IPS-NIHi7 (cell line): ENCODE data around the gene TSC2.
"Not testable (repeated sequence)": the region's sequence is repeated elsewhere in the genome, so short reads cannot be mapped to it uniquely, and the experiment has no call there.

Experiments
- DNase-seq: peaks from one replicate; pipeline ENCODE4 v3.0.0; 2012; ENCODE audit warnings: mixed read lengths; ENCODE audit errors: extremely low spot score

The TSC2 gene

DNA sequence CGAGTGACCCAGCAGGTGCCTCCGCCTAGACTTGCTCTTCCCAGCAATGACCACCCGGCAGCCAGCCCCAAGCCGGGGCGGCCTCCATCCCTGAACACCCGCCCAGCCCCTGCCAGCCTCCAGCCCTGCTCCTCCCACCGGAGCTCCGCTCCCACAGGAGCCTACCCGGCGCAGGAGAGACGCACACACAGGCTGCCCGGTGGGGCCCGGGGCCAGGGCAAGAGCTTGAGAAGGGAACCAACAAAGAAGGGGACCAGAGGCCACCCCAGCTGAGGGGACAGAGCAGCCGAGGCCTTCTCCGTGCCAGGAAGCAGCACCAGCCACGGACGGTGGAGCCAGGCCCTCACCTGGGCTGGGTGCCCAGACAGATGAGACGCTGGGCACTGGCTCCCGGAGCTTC is 74.1 kb downstream of the TSC2 start:
- no peak for DNase-seq

DNA sequence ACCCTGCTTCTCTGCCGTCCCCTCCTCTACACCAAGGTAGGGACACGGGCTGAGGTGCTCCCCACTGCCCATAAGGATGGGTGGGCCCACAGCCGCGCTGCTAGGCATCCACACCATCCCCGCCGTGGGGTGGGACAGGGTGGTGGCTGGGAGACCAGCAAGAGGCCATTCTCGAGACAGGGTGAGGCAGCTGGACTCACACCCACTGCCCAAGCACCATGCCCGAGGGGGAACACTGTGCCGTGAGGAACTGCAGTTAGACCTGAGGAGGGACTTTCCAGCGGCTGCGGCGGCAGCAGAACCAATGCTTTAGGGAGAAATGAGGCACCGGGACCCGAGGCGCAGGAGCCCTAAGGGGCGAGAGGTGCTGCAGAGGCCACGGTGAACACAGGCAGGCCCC is 74.6 kb downstream of the TSC2 start:
- no peak for DNase-seq

DNA sequence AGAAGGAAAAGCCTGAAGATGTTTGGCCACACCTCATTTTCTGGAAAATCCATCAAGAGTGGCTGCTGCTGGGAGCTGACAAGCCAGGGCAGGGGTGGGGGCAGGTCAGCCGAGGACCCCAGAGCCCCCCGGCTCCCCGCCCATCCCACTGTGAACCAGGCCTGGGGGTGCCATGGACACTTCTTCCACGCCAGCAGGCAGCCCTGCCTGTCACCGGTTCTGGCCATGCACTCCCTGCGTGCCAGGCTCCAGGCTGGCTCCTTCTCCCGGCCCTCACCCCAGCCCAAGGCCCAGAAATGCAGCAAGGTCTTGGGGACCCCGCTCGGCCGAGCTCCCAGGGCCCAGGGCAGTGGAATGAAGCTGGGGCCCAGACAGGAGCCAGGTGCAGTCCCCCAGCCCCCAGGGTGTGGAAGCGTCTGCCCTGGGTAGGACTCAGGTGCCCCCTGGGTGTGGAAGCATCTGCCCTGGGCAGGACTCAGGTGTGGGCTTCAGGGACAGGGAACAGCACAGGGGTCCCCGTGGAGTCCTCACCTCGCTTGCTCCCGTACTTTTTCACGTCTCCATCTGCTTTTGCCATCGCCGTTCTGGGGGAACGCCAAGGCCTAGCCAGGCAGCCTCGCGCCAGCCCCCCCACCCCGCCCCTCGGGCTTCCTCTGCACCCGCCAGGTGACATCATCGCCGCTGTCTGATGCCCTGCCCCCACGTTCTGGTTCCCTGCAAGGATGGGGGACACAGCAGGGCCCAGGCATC is 75.3 kb downstream of the TSC2 start:
- not testable (repeated sequence) for DNase-seq

DNA sequence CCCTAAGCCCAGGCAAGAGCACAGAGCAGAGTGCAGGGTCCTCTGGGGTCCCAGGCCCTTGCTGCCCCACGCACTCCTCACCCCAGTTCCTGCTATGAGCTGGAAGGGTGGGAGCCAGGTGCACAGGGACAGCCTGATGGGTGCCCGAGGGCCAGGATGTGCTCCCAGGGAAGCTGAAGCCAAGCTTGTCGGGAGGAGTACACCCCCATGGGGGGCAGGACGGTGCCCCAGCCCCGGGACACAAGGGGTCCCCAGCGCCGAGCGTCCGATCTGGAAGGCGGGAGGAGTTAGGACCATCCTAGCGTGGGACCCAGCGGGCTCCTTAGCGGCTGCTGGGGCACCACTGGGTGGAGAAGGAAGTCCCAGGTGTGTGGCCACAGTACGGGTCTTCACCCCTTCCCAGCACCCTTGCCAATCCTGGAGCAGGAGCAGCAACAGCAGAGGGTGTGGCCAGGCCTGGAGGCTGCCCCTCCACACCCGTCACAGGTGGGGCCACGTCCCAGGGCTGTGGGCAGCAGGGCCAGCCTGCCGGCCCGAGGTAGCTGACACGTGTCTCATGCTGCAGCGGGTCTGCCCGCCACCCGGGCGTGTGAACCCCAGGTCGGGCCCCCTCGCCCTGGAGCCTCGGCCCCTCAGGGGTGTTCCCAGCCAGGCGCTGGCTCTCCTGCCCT is 76.1 kb downstream of the TSC2 start:
- not testable (repeated sequence) for DNase-seq

DNA sequence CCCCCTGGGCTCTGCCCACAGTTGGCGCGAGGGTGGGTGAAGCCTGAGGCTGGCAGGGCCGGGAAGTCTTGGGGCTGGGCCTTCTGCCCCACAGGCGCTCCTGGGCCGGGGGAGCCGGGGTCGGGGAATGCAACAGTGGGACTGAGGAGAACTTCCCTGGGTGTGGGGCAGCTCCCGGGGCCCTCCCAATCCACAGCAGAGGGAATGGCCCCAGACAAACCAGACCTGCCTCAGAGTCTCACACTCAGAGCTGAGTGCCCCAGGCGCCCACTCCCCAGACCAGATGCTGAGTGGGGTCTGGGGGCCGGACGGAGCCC is 76.5 kb downstream of the TSC2 start:
- DNase-seq = not testable (repeated sequence)

DNA sequence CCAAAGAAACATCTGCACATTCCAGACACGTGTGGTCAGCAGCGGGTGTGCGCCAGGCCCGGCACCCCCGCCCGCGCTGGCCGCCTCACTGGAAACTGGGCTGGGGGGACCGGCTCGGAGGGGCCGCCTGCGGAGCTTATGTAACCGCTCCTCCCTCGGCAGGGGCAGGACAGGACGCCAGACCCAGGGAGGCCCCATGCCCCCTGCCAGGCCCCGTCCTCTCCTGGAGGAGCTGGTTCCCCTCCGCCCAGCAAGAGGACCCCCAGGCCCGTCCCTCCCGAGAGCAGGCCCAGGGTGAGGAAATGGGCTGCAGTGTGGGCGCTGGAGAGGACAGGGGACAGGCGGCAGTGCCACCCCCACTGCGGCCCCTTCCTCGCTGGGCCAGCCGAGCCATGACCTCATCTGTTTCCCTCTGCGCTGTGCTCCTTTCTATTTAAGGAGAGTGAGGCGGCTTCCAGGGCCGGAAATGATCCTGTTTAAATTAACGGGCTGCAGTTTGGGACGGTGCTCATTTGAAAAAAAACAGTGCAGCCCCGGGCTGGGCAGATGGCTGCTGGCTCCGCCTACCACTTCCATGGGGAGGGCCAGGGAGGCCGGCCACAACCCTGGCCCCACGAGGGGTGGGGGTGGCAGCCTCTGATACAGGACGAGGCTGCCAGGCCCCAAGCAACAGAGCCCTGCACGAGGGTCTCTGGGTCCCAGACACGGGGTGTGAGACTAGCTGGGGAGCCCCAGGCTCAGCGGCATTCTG is 77.1 kb downstream of the TSC2 start:
- not testable (repeated sequence) for DNase-seq

DNA sequence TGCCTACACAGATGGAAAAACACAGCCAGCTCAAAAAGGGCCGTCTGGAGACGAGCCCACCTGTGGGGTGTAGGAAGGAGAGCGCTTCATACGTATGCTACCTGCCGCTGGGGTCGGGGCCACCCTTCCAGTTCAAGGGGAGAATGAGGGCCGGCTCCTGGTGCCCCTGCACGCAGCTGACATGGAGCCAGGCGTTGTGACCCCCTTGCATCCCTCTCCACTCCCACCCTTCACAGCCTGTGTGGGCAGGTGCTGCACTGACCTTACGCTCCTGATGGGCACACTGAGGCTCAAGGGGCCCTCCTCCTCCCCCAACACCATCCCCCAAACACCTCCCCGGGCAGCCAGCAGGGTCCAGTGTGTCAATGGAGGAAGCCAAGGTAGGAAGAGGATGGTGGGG is 77.8 kb downstream of the TSC2 start:
- DNase-seq = not testable (repeated sequence)

DNA sequence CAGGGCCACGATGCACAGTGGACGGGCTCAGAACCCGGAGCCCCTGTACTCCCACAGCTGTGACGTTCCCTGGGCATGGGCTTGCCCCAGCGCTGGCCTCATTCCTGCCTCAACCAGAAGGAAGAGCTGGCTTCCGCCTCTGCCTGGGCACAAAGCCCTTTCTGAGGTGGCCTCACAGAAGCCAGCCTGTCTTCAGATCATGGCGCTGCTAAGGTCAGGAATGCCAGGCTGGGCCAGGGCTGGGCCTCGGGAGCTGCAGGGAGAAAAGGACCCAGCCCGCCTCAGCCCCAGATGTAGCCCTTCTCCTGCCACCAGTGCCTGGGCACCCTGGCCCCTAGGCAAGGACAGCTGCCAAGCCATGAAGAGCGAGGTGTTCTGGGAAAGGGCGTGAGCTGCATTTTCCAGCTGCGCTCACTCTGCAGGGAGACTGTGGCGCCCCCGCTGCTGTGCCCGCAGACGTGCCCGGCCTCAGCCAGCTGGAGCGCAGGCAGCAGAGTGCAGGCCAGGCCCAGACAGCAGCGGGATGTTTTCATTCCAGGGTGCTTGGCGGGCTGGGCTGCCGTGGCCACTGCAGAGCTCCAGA is 78.5 kb downstream of the TSC2 start:
- not testable (repeated sequence) for DNase-seq

DNA sequence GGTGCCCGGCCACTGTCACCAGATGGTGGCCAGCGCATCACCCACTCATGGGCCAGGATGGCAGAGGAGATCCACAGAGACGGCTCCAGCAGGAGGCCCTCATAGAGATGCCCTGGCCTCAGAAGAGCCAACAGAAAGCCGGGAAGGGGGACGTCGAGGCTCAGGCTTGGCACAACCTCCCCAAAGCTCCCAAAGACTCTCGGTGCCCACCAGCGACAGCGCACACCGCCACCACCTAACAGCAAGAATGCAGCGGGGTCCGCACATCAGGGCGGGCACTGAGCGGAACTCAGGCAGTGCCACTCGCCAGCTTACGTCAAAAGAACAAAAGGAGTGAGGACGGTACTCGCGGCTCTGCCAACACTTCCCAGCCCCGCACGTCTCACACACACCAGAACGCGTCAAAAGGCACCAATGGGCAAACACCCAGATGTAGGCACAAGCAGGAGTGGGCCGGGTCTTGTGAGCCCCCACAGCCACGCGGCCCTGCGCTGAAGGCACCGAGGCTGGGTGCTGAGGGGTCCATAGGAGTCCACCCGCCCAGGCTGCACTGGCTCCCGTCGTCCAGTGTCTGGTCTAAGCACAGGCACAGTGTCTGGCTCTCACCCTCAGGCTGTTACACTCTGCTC is 79.3 kb downstream of the TSC2 start:
- not testable (repeated sequence) for DNase-seq

DNA sequence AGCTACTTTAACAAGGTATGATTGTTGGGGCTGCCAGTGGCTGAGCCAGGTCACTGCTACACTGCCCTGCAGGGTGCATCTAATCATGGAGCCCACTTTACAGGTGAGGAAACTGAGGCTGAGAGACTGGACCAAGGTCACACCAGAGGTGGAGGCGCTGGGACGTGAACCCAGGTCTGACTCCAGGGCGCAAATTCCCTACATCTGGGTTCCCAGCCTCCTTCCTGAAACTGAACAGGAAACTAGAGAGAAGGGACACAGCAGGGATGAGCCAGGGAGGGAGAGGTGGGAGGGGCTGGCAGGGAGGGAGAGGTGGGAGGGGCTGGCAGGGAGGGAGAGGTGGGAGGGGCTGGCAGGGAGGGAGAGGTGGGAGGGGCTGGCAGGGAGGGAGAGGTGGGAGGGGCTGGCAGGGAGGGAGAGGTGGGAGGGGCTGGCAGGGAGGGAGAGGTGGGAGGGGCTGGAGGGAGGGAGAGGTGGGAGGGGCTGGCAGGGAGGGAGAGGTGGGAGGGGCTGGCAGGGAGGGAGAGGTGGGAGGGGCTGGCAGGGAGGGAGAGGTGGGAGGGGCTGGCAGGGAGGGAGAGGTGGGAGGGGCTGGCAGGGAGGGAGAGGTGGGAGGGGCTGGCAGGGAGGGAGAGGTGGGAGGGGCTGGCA is 80.0 kb downstream of the TSC2 start:
- DNase-seq = not testable (repeated sequence)

DNA sequence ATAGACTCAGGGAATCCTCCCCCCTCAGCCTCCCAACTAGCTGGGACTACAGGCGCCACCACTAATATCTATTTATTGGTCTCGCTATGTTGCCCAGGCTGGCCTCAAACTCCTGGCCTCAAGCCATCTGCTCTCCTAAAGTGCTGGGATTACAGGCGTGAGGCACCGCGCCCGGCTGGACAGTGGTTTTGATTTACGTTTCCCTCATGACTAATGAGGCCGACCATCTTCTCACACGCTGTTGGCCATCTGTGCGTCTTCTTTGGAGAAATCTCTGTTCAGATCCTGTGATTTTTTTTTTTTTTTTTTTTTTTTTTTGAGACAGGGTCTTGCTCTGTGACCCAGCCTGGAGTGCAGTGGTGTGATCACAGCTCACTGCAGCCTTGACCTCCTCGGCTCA is 81.5 kb downstream of the TSC2 start:
- DNase-seq = not testable (repeated sequence)

DNA sequence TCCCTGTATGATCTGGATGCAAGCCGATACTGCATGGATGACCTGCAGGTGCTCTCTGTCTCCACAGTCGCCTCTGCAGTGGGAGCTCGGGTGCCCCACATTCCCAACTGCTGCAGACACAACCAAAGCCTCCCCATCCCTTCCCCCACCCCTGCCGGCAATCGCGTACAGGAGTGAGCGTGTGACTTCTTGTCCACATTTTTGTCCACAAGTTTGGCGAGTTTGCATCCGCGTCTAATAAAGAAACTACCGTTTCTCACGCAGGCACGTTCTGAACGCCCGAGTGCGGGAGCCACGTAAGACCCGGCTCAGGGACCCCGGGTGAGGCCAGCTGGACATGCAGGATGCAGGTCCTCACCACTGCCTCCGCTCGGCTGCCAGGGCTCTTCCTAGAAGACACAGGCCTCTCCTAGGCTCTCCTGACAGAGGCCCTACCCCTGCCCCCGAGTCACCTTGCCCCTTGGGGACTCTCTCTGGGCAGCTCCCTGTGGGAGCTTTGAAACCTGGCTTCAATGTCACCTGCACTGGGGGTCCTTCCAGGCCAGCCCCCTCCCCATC is 82.2 kb downstream of the TSC2 start:
- DNase-seq = not testable (repeated sequence)

DNA sequence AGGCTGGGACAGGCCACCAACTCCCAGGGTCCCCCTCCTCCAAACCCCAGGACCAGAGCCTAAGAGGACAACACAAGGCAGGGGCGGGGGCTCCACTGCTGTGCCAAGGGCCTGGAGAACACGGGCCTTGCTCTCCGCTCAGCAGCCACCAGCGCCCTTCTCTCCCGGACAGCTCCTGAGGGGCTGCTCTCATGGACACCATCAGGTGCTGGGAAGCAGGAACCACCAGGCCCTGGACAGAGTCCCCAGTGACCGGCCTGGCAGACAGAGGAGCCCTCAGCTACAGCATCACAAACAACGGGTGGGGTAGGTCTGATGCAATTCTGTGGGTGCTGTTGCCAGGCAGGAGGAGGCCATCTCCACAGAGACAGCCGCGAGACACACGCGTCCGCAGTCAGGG is 86.0 kb downstream of the TSC2 start:
- not testable (repeated sequence) for DNase-seq

DNA sequence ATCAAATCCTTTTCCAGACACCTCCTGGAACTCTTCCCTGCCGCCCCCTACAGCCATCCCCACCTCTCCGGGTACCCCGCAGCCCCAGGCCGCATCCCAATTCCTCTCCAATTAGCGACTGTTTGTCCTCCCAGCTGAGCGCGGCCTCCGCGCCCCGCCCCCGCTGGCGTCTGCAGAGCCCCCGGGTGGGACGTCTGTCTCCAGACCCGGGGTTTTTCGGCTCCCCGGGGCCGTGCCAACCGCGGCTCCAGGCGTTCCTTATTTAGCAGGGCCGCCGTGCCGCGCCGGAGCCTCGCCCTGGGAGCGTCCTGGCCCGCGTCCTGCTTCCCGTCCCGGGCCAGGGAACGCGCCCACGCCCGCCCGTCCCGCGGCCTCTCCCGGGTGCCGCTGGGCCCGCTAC is 87.3 kb downstream of the TSC2 start:
- not testable (repeated sequence) for DNase-seq

DNA sequence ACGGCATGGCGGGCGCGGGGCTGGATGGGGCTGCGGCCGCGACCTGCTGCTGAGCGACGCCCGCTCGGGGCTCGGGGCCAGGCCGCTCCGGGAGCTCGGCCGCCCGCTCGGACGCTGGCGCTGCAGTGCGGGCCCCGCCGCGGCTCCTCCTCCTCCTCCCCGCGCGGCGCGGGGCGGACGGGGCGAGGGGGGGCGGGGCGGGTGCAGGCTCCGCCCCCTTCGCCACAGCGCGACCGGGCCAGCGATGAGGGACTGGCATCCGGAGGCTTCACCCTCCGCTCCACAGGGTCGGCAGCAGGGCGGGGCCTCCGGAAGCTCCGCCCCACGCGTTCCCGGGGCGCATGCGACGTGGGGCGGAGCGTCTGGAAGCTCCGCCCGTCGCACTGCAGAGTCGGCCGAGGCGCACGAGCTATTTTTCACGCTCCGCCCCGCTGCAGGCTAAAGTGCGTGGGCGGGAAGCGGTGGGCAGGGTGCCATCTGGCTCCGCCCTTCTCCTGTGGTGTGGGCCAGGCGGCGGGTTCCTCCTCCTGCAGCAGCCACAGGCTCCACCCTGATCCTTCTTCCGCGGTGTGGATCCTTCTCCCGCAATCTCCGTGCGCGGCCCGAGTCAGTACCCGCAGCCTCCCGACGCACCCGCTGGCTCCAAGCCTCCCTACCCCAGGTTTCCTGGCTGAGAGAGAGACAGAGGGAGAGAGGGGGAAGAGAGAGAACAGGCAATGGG is 88.1 kb downstream of the TSC2 start, which contains the start of gene PKD1:
PKD1 (minus strand) TSS at position 129 of the 721 bp plus-strand sequence. CDS start 209 bp downstream, outside the sequence.
- DNase-seq = peak; percentile 8
